Stimulated activated CD4-positive, alpha-beta T cell treated with anti-CD3 and anti-CD28 coated beads, Interleukin-1b, Interleukin-23, amount 100 ng/mL, for 4 hours (primary cell): ENCODE data around the gene PMVK.

Source experiments
- DNase-seq, 2 donors: peaks; one replicate each; pipeline ENCODE4 v3.0.0-alpha.2; 2020; ENCODE audit warnings: low read depth in 2 of 2

The PMVK gene

DNA sequence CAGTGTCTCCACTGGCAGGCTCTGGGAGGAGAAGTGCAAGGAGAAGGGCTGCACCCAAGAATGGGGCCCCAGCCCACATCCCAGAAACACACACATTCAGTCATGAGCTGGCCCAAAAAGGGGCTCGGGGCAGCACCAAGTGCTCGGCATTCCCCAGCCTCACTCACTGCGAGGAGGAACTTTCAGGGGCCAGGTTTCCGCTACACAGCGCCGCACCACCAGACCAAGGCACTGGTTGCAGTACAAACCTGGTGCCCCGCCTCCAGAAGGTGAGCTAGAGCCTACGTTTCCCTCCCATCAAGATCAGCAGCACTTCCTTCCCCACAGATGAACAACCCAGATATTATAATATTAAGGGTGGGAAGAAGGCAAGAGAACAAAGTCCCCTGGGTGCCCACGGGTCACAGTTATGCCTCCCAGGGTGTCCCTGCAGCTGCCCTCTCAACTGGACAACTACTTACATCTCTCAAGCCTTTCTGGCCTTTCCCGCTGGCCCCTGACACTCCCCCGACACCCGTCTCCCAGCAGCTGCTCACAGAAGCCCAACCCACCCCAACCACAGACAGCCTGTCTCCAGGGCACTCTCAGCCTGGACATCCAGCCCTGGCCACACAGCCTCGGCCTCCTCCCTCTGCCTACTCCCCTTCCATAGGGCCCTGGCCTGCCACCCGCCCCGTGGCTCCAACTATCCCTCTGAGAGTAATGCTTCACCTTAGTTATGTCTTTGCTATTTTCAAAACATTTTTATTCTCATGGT, 15.6 kb upstream of the PMVK start:
- DNase-seq = peak in 1 of 2 donors; percentile 52

DNA sequence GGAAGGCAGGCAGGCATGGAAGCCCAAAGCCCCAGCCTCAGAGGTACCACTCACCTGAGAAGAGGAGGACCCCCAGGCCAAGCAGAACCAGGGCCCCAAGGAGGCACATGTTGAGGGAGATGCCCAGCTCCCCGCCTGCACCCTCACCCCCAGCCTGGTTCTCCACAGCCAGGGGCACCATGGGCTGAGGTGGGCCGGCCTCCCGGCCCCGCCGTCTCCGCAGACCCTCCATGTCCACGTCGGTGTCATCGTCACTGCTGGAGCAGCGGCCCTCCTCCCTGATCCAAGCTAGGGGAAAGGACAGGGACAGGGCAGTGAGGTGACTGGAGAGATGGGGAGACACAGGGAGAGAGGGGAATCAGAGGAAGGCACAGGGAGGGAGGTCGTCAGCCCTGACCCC, 11.6 kb upstream of the PMVK start:
- no peak for DNase-seq

DNA sequence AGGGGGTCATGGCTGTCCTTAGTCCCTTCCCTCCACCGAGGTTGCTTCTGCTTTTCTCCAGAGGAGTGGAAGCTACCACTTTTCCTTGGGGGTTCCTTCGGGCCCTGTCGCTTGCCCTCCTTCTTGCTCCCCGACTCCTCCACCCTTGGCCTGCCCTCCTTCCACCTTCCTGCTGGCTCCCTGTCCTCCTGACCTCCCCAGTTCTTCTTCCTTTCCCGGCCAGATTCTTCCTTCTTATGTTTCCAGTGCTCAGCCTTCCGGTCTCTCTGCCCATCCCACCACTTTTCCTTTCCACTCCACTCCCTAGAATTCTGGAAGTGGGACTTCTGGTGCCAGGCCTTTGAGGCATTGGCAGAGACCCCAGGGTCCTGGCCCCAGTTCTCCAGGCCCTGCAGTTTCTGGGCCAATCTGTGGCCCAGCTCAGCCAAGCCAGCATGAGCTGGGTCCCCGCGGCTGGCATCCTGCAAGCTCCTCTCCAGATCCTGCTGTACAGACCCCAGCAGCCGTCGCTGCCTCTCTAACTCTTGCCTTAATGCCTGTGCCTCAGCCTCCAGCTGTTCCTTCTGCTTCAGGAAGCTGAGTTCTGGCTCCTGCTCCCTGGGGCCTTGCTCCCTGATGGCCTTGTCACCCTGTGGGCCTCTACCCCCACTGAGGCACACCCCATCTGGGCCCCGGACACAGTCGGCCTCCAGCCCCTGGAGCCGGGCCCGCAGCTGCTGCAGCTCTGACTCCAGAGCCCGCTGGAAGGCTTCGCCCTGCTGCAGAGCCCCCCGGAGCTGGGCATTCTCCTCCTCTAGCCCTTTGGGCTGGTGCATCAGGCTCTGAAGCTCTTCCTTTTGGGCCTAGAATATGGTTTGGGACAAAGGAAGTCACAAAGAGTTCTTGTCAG, 9.7 kb upstream of the PMVK start:
- no peak for DNase-seq

DNA sequence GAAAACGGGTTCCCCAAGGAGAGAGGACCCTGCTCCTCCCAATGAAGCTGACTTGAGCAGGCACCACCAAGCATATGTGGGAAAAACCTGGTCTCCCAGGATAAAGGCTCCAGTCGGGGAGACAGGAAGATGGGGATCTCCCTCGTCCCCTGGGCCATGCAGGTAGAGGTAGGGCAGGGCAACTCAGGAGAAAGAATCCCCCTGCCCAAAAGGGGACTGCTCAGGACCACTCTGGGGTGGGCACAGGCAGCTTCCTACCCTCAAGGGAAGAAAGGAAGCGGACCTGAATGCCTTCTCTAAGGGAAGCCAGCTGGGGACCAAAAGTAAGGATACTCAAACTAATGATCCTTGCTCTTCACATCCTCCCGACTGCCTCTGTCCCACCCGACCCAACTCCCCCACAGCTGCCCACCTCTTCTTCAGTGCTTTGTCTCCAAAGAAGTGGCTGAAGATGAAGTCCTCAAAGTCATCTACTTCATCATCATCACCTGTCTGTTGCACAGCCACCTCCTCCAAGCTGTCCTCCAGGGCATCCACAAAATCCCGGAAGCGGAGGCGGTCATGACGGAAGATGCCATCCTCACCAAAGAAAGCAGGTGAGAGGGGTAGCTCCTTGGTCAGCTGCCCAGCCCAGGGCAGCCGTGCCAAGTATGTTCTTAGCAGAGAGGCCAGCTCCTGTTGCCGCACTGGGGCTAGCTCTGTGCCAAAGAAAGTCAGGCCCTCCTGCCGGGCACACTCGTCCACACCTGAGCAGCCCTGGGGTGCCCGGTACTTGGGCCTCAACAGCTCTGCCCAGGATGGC, 8.8 kb upstream of the PMVK start:
- DNase-seq = no peak

DNA sequence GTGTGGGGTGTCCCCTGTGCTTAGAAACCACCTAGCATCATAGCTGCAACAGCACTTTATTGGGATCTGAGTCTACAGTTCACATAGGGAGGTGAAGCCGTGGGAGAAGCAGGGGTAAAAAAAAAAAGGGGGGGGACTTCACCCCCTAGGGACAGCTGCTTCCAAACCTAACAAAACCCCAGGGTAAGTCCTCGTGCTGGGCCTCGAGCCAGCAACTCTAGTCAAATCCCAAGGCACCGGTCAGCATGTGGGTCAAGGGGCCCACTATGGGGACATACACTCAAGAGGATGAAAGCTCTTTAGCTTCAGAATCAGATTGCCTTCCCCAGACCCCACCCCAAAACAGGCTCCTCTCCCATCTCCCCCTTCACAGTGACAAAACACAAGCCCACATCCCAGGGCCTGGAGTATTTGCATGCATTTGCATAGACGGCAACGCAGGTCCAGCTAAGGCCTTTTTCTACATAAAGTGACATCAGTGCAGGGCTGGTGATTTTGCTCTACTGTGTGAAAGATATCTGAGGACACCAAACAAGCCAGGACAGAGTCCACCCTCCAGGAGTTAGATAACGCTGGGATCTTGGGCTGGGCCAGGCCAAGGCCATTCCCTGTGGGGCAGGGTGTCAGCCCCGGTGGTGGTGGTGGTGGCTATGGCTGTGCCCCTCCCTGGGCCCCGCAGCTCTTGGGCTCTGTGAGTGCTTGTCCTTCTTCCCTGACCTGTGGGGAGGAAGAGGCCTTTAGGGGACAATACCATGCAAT, 8.1 kb upstream of the PMVK start:
- no peak for DNase-seq

DNA sequence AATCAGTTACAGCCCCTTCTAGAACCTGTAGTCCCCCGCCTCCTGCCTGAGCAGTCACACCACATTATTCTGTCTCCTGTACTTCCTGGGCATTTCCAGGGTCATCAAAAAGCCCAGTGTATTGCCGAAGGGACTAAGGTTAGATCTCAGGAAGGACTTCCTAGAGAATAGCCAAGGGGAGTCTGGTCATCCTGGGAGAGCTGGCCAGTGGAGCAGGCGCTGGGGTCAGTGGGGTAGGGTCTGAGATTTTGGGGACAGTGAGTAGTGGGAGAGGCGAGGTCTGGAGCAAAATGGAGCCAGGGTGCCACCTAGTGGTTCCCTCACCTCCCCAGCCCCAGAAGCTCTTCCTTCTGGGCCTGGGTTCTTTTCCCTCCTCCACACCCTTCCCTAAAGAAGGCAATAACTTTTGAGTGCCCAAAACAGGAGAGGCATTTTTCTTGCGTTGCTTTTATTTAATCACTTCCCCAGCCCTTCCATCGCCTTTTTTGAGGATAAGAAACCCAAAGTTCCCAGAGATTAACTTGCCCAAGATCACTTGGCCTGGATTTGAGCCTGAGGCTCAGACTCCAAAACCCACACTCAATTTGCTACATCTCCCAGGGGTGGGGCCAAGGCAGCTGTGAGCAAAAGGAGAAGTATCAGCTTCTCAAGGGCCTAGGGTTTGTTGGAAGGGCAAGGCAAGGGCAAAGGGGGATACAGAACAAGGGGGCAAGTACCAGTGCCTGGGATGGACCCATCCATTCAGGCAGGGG, 7.3 kb upstream of the PMVK start:
- DNase-seq = peak; percentile 27 to 29

DNA sequence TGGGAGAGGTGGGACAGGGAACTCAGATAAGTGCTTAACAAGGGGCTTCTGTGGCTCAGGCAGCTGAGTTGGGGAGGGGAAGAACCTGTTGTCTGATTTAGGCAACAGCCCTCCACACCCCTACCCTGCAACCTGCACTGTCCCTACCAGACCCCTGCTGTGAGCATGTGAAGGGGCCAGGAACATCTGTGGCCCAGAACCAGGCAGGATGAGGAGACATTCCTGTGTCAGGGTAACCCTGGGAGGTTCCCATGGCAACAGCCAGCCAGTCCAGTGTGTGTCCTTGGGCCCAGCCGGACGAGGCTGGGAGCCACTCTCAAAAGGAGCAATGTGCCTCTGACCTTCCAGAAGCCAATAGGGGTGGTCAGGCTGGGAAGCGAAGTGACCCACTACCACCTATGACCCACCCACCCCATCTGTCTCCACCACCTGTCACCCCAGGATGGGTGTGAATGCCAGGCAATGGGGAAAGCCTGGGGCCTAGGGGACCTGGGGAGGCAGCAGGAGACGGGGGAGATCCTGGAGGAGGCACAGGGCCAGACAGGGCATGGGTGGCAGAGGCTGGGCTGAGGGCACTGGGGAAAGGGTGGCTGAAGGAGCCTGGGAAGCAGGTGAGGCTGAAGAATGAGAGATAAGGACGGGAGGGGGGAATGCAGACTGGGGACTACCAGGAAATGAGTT, 5.0 kb upstream of the PMVK start:
- DNase-seq = no peak

DNA sequence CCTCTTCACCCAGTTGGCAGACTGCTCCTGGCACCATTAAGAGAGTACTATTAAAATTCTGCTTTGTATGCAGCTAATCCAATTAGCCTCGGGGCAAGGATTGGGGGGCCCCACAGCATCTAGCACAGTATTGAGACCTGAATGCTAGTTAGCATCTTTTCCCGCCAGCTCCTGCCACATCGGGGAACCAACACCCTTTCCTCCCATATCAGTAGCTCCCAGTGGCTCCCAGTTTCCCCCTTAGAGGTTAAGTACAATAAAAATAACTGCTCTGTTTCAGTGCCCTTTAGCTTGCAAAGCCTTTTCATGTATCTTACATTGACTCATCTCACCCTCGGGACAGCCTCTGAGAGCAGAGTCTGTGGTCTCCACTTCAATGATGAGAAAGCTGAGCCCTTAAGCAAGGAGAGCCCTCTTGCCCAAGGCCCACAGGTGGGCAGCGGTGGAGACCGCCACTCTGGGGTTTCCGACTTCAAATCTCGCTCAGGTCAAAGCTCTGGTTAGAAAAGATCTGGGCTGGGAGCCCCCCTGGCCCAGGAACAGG, 4.2 kb upstream of the PMVK start:
- no peak for DNase-seq

DNA sequence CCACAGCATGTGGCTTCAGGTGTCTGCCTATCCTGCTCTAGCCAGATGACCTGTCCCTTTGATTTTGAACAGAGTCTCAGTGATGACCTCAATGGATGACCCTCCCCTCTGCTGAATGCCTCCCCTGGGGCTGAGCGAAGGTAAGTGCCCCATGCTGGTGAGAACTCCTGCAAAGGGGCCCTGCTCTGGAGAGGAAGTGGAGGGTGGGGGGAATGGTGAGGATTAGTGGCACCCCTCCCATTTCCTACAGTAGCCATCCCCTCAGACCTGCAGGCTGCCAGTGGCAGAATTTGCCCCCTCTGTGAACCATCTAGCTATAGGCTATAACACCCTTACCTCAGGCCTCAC, 3.7 kb upstream of the PMVK start:
- no peak for DNase-seq

DNA sequence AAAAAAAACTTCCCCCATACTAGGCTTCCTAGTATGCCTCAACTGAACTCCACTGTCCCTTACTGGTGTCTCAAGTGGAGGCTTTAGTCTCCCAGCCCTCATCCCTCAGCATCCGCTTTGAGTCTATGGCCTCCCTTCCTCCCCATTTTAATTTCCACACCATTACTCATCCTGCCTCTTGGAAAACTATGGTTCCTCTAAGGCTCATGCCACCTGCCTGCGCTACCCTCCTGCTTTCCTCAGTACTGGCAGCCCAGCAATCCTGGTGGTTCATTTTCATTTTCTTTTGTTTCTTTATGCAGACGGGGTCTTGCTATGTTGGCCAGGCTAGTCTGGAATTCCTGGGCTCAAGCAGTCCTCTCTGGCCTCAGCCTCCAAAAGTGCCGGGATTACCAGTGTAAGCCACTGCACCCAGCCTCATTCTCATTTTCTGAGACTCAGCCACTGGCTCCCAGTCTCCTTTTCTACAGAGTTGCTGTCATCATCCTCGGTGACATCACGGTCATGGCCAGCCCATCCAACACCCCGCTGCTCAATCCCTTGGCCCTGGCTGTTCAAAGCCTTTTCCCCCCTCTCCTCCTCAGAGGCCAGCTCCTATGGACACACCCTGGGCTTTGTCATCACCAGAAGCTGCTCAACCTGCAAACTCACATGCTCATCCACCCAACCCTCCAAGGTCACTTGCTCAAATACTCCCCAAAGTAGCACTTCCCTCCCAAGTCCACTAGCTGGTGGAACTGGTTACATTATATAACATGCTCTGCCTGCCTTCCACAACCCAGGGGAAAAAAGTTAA, 2.3 kb upstream of the PMVK start:
- DNase-seq = no peak

DNA sequence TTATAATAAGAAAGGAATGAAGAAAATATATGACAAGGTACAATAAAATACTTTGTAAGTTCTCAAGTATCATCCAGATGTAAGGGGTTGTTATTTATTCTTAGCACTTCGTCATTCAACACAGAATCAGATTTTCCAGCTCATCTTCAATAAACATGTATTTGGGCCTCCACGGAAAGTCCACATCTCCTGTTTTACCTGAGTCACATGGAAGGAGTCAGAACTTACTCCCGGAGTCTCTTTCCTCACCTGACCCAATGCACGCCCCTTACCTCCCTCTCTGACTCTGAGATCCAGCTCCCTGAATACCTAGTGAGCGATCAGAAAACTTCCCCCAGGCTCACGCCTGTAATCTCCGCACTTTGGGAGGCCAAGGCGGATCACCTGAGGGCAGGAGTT, 1.5 kb upstream of the PMVK start:
- DNase-seq = no peak

DNA sequence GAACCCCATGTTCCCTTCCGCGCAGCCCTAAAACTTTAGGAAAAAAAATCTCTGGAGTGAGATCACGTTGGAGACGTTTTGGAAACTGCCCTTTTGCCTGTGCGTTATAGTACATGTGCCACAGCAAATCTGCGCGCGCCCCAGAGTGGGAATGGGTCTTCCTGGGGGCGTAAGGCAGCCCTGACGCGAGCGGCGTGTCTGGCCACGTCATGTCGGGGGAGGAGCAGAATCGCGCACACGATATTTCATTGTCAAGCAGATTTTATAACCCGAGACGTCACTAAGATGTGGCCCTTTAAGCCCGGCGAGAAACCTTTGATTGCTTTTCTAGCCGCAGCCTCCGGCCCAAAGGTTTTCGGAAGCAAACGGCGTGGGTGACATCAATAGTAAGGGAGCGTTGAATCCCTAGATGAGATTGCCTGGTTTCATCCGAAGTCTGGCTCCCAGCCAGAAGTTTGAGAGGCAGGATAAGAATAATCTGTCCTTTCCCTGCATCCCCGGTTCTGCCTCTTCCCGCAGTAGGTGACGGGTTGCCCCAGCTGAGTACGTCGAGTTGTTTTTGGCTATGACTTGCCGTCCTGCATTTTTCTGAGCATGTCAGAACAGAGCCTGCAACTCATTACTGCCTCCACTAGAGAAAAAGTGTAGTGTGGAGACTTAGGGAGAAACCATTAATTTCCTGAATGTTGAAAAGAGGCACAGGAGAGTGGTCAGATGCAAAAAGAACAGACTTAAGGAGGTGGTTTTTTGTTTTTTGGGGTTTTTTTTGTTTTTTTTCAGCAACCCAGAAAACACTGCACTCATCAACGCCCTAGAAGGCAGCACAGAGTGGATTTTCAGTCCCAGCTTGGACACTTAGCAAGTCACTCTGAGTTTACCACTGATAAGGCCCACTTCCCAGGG, 817 bp upstream of the PMVK start:
- DNase-seq = peak; percentile 79 to 81

DNA sequence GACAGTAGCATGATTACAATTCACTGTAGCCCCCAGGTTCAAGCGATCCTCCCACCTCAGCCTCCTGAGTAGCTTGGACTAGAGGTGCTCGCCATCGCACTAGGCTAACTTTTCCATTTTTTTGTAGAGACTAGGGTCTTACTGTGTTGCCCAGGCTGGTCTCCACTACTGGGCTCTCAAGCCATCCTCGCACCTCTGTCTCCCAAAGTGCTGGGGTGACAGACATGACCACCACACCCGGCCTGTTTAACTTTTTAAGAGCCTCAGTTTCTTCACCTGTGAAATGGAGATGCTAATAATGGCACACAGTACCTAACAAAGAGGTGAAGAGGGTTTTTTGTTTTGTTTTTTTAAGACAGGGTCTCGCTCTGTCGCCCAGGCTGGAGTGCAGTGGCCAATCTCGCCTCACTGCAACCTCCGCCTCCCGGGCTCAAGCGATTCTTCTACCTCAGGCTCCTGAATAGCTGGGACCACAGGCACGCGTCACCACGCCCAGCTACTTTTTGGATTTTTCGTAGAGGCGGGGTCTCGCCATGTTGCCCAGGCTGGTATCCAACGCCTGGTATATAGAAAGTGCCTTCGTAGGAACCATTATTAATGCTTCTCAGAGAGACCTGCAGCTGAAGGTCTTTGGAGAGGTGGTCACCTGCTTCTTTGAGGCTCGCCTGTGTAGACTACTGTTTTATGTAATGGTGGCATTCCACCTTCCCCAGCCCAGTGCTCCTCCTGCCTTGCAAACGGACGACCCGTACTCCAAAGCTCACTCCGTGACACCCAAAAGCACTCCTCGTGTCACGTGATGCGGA, 567 bp downstream of the PMVK start:
- no peak for DNase-seq

DNA sequence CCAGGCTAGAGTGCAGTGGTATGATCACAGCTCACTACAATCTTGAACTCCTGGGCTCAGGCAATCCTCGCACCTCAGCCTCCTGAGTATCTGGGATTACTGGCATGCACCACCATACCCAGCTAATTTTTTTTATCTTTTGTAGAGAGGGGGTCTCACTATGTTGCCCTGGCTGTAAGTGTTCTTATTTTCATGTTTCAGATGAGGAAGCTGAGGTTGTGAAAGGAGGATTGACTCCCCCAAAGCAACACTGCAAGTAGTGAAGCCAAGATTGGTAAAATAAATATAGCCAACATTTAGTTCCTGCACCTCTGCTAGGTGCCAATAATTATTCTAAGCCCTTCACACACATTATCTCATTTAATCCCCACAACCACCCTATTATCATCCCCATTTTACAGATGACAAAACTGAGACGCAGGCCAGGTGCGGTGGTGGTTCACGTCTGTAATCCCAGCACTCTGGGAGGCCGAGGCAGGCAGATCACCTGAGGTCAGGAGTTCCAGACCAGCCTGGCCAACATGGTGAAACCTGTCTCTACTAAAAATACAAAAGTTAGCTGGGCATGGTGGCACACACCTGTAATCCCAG, 2.1 kb downstream of the PMVK start:
- no peak for DNase-seq

DNA sequence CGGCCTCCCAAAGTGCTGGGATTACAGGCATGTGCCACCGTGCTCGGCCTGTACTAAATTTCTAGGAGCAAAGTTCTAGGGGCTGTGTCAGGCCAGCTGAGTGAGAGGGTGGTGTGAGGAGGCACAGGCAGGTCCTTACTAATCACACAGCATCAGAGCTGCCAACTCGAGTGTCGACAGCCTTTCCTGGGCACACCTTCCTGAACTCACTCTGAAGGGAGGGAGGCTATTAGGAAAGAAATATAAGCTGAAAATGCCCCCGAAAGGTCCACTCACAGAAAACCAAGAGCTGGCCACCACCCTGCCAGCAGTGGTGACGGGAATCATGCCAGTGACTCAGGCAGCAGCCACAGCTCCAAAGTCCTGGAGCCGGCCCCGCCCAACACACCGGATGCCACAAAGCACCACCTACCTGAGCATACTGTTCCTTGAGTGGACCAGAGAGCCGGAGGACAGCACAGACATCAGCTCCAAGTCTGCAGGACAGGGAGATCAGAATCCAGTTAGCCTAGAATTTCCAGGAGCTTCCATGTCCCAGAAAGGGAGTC, 4.5 kb downstream of the PMVK start:
- no peak for DNase-seq

DNA sequence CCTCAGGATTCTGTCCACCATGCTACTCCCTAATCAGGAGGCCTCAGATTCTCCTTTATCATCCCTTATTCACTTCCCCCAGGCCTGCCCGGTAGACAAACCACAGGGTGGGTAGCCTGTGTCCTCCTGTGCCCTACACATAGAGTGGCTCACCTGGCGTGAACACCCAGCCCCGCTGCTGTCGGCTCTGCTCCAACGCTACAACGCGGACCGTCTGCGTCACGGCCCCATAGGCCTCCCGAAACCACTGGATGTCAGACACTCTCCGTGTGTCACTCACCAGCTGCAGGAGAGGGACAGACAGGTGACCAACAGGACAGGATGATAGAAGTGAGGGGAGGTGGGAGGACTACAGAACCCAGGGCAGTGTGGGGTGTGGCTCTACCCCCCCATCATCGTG, 10.3 kb downstream of the PMVK start:
- DNase-seq = no peak
